Activated T-cell treated with anti-CD3 and anti-CD28 coated beads, Interleukin-2, amount 50 U/mL, for 4 hours (primary cell): ENCODE data around the gene ENTPD3. TPM values are rescaled to one million over a fixed set of nuclear protein-coding genes. Genes with fewer than 3 reads are reported as not detected.

Source experiments
- ATAC-seq, 2 donors: fragments of 200-7000 bp; cut with Tn5 transposase; one replicate each; pipeline ENCODE4 v1.10.0; 2021
- DNase-seq: peaks from one replicate; pipeline ENCODE4 v3.0.0-alpha.2; 2020
- H3K27me3 Mint-ChIP-seq: one replicate; pipeline ENCODE4 v1.8.0; 2021; ENCODE audit warnings: low read depth, mixed read lengths
- H3K36me3 Mint-ChIP-seq: one replicate; pipeline ENCODE4 v1.8.0; 2022; ENCODE audit warnings: mixed read lengths; ENCODE audit not compliant: insufficient read depth
- H3K4me1 Mint-ChIP-seq: one replicate; pipeline ENCODE4 v1.8.0; 2021; ENCODE audit warnings: low read depth, mixed read lengths
- H3K4me3 Mint-ChIP-seq: one replicate; pipeline ENCODE4 v1.8.0; 2021; ENCODE audit warnings: mild to moderate bottlenecking, moderate library complexity, mixed read lengths
- H3K9me3 Mint-ChIP-seq: one replicate; pipeline ENCODE4 v1.8.0; 2021; ENCODE audit warnings: mixed read lengths
- total RNA-seq, 3 donors: library from RNA; stranded (reverse); gene quantifications; one replicate each; pipeline ENCODE4 v1.2.1, GENCODE V29; 2021

The ENTPD3 gene
- total RNA-seq, 3 donors from 2014 or later: not detected

DNA sequence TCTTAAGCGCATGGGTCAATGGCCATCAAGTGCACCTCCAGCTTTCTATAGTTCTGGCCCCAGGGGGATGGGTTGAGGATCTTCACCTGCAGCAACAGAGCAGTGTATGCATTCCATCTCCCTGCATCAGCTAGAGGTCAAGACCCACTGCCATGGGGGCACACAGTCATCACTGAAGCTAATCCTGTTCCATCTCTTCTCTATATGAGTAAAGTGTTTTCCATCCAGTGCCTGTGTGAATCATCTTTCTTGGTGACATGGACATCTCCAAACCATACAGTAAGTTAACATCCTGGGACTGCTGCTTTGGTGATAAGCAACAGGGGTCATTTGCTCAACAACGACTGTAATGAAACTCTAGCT lies 4.4 kb upstream of the ENTPD3 start:
- Mint-ChIP-seq H3K27me3 (peaks cover 16% of the 10 kb centered on the region), H3K4me3 (no peak overlapping the region), H3K9me3 (peaks cover 5% of the 10 kb centered on the region), H3K4me1 (peaks cover 5% of the 10 kb centered on the region), H3K36me3 (no peaks in the 10 kb centered on the region)
- ATAC-seq (no peak), DNase-seq (no peak)

DNA sequence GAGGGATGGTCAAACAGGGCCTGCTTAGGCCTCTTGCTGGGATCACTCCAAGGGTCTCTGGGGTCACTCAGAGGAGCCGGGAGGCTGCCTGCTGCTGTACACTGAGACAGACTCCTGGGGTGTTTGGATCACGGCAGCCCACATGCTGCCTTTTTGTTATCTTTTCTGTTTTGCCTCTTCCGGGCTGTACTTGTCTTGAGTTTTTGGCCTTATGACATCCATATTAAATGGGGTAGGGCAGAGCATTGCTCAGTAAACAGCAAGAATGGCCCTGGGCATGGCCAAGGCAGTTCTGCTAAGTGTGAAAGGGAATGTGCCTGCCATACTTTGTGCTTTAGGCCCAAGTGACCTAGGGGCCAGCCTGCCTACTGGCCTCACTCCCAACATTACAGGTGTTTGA lies 771 bp upstream of the ENTPD3 start:
- peaks cover 37% of the 10 kb centered on the region for H3K27me3 Mint-ChIP-seq
- no peak overlapping the region for H3K4me3 Mint-ChIP-seq
- DNase-seq (no peak), ATAC-seq (no peak)
- H3K9me3 Mint-ChIP-seq: no peaks in the 10 kb centered on the region
- H3K36me3 Mint-ChIP-seq: no peaks in the 10 kb centered on the region
- H3K4me1 Mint-ChIP-seq: peaks cover 5% of the 10 kb centered on the region

DNA sequence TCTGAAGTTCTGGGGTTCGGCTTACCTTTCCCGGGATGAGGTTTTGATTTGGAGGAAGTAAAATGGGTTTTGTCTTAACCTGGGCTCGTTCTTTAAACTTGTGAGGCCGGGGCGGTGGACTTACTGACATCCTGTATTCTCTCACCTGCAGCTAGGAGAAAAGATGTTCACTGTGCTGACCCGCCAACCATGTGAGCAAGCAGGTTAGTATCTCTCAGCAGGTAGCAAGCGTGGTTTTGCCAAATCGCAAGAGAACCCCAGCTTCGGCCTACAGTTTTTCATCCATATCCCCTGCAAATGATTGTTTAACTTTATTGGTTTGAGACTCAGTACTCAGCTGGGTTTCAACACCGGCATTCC lies 891 bp downstream of the ENTPD3 start:
- Mint-ChIP-seq H3K27me3 (peaks cover 34% of the 10 kb centered on the region), H3K9me3 (no peaks in the 10 kb centered on the region), H3K4me1 (peaks cover 5% of the 10 kb centered on the region), H3K4me3 (no peak overlapping the region), H3K36me3 (peaks cover 5% of the 10 kb centered on the region)
- ATAC-seq: no peak
- DNase-seq: no peak

DNA sequence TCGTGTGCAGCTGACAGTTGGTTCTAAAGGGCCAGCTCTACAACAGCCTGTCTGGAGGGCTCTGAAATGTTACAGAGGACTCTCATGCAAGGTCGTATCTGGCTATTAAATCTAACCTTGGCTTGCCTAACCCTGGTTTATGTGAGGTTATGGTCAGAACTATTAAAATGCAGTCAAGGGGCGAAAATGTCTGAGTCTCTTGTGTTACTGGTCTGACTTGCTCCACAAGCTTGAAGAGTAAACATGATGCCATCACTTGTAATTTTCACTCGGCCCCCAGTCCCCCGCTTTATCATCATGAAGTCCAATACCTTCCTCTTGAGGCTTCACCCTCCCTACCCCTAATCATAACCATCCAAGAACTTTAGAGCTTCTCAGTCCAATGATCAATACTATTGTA lies 9.4 kb downstream of the ENTPD3 start:
- no peak for ATAC-seq
- Mint-ChIP-seq H3K4me3 (no peak overlapping the region), H3K9me3 (no peaks in the 10 kb centered on the region), H3K4me1 (no peaks in the 10 kb centered on the region), H3K36me3 (peaks cover 8% of the 10 kb centered on the region), H3K27me3 (no peaks in the 10 kb centered on the region)
- no peak for DNase-seq

DNA sequence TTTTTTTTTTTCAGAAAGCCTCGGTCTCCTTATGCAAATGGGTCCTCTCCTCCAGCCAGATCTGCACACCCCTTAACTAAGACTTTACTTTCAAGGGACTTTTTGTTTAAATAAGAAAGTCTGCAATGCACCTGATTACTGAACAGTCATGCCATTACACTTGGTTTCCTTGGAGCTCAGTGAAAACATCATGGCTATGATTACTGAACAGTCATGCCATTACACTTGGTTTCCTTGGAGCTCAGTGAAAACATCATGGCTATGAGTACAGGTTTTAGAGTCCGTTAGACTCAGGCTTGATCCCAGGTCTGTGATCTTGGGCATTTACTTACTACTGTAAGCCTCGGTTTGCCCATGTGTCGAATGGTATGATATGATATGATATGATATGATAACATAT lies 10.1 kb downstream of the ENTPD3 start:
- H3K9me3 Mint-ChIP-seq: no peaks in the 10 kb centered on the region
- H3K4me3 Mint-ChIP-seq: no peak overlapping the region
- no peak for ATAC-seq
- peaks cover 3% of the 10 kb centered on the region for H3K36me3 Mint-ChIP-seq
- H3K4me1 Mint-ChIP-seq: no peaks in the 10 kb centered on the region
- no peak for DNase-seq
- H3K27me3 Mint-ChIP-seq: no peaks in the 10 kb centered on the region

DNA sequence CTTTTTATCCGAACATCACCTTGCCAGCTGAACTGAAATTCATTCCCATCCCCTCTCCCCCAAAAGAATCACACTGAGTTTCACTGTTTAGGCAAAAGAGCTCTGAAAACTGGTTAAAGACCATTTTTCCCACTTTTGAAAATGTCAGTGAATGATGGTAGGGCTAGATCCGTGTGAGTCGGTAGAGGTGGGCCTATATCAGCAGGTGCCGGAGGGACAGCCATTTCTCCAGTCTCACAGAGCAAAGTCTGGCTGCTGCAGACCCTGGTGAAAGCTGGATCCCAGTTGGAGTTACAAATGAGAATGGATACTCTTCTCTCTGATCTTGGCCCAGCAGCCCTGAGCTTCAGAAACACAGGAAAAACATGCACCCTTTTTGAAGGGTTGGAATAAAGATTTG lies 10.9 kb downstream of the ENTPD3 start:
- no peaks in the 10 kb centered on the region for H3K27me3 Mint-ChIP-seq
- H3K9me3 Mint-ChIP-seq: no peaks in the 10 kb centered on the region
- no peak for ATAC-seq
- H3K4me1 Mint-ChIP-seq: no peaks in the 10 kb centered on the region
- no peak overlapping the region for H3K4me3 Mint-ChIP-seq
- no peak for DNase-seq
- H3K36me3 Mint-ChIP-seq: peaks cover 3% of the 10 kb centered on the region

DNA sequence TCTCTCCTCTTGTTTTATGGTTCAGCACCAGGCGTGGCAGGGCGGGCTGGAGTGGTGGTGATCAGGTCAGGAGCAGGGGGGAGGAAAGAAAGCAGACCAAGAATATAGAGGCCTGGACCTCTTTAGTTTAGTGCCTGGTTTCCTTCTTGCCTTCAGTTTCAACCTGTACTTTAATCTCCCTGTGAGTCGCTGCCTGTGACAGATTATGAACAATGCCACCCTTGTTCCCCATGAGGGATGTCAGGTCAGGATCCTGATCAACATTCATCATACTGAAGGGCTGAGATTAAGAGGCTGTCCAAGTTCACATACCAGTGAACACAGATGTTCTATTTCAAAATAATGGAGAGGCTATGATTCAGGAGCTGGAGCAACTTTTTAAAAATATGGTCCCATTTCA lies 11.4 kb downstream of the ENTPD3 start:
- Mint-ChIP-seq H3K27me3 (no peaks in the 10 kb centered on the region), H3K9me3 (no peaks in the 10 kb centered on the region), H3K36me3 (peaks cover 3% of the 10 kb centered on the region), H3K4me3 (no peak overlapping the region), H3K4me1 (no peaks in the 10 kb centered on the region)
- no peak for ATAC-seq
- DNase-seq: no peak

DNA sequence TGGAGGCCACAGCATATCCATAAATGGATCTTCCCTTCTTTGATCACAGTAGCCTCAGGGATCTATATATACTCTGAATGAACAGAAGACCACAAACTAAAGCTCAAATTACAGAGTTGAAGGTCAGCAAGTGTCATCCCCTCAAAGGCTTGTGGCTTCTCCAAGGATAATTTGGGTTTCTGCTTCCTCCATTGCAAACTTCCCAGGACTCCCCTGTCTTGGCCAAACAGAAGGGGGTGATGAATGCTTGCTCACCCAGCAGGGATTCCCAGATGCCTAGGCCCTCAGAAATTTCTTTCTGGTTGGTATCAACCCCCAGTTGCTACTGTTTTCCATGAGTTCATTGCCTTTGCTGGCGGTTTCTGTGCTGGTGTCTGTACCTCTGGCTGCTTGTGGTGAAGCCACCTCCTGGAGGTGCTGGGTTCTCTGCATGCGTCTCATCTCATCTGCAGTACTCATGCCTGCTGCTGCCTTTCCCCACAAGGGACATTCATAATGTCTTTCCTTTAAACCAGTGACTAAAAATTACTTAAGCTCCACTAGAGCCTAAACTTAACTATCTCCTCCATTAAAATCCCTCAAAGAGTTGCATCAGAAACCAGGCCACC lies 17.7 kb downstream of the ENTPD3 start:
- no peak for DNase-seq
- H3K27me3 Mint-ChIP-seq: no peaks in the 10 kb centered on the region
- H3K4me3 Mint-ChIP-seq: no peak overlapping the region
- H3K9me3 Mint-ChIP-seq: no peaks in the 10 kb centered on the region
- ATAC-seq: no peak
- H3K36me3 Mint-ChIP-seq: no peaks in the 10 kb centered on the region
- no peaks in the 10 kb centered on the region for H3K4me1 Mint-ChIP-seq

DNA sequence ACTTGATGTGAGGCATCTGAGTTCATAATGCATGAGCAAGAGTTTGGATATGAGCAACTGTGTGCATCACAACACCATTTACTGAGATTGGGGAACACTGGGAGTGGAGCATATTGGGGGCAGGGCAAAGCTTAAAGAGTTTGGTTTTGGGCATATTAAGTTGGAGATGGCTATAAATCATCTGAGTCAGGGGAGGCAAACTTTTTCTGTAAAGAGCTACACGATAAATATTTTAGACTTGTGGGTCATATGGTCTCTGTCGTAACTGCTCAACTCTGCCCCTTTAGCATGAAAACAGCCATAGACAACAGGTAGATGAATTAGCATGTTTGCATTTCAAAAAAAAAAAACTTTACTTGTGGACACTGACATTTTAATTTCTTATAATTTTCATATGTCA lies 20.0 kb downstream of the ENTPD3 start:
- H3K9me3 Mint-ChIP-seq: no peaks in the 10 kb centered on the region
- no peaks in the 10 kb centered on the region for H3K27me3 Mint-ChIP-seq
- ATAC-seq (no peak), DNase-seq (no peak)
- H3K4me1 Mint-ChIP-seq: no peaks in the 10 kb centered on the region
- no peaks in the 10 kb centered on the region for H3K36me3 Mint-ChIP-seq
- H3K4me3 Mint-ChIP-seq: no peak overlapping the region

DNA sequence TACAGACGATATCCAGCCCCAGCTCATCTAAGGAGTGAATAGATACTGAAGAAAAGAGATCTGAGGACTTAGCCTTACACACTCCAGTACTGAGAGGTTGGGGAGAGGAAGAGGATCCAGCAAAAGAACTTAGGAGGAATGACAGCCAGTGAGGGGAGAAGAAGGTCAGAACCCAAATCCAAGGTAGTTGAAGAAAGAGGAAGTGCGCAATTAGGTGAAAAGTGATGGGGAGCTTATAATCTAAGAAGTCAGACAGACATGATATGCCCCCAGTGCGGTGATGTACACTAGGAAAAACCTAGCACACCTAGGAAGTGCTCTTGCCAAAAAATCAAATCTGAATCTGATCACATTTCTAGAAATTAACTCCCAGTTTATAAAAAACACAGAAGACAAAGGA lies 20.6 kb downstream of the ENTPD3 start:
- DNase-seq (no peak), ATAC-seq (no peak)
- Mint-ChIP-seq H3K27me3 (no peaks in the 10 kb centered on the region), H3K4me3 (no peak overlapping the region), H3K4me1 (no peaks in the 10 kb centered on the region), H3K36me3 (no peaks in the 10 kb centered on the region), H3K9me3 (no peaks in the 10 kb centered on the region)

DNA sequence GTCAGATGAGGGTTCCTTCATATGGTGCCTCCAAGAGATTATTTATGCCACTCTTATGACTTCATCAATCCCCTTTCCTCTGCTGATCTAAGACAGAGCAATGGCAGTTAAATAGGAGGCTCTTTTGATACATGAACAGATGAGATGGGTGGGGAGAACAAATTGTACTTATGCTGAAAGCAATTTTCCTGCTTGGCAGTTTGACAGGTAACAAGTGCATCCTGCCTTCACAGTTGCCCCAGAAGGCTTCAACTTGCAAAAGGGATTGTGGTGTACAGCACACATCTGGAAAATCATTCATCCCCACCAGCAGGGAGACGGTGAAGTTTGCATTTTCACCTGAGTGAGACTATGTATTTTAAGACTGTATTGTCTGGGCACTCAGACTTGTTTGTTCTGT lies 27.3 kb downstream of the ENTPD3 start:
- DNase-seq (no peak), ATAC-seq (no peak)
- H3K36me3 Mint-ChIP-seq: no peaks in the 10 kb centered on the region
- peaks cover 18% of the 10 kb centered on the region for H3K27me3 Mint-ChIP-seq
- H3K9me3 Mint-ChIP-seq: no peaks in the 10 kb centered on the region
- no peaks in the 10 kb centered on the region for H3K4me1 Mint-ChIP-seq
- no peak overlapping the region for H3K4me3 Mint-ChIP-seq

DNA sequence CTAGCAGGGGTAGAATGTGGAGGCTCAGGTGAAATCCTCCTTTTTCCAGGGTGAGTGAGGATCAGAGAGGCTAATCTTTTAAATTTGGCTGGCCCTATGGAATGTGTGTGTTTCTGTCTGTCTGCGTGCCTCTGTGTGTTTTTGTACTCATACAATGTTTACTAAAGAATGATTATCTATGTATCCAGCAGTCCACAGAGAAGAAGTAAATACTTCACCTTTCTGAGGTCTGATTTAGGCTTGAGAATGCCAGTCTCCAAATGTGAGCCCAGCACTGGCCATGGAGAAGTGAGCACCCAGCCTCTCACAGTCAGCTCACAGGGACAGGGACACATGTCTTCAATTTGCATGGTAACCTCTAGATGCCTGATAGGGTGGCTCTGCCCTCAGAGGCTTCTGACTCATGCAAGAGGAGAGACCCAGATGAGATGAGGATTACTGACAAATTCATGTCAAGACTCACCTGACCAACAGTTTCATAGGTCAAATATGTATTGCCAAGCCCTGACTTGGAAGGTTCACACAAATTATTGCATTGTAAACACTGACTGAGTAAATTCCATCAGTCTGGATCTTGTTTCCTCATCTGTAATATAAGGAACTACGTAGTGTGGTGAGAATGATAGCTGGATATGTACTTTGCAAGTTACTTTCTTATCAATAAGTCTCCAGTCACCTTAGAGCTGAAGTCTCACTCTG lies 31.0 kb downstream of the ENTPD3 start:
- H3K27me3 Mint-ChIP-seq: peaks cover 18% of the 10 kb centered on the region
- peaks cover under 1% of the 10 kb centered on the region for H3K36me3 Mint-ChIP-seq
- no peaks in the 10 kb centered on the region for H3K9me3 Mint-ChIP-seq
- no peak overlapping the region for H3K4me3 Mint-ChIP-seq
- H3K4me1 Mint-ChIP-seq: peaks cover 1% of the 10 kb centered on the region
- DNase-seq (no peak), ATAC-seq (no peak)

DNA sequence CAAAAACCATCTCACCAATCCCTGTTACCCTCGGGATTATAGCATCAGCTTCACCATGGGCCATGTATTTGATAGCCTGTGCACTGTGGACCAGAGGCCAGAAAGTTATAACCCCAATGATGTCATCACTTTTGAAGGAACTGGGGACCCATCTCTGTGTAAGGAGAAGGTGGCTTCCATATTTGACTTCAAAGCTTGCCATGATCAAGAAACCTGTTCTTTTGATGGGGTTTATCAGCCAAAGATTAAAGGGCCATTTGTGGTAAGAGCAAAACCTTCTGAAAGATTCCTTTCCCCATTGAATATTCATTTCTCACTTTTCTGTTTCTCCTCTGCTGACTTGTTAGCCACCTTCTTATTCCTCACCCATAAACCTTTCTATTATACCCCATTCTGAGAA lies 35.9 kb downstream of the ENTPD3 start:
- DNase-seq (no peak), ATAC-seq (no peak)
- peaks cover 3% of the 10 kb centered on the region for H3K4me1 Mint-ChIP-seq
- H3K36me3 Mint-ChIP-seq: peaks cover 2% of the 10 kb centered on the region
- H3K4me3 Mint-ChIP-seq: no peak overlapping the region
- no peaks in the 10 kb centered on the region for H3K27me3 Mint-ChIP-seq
- no peaks in the 10 kb centered on the region for H3K9me3 Mint-ChIP-seq

DNA sequence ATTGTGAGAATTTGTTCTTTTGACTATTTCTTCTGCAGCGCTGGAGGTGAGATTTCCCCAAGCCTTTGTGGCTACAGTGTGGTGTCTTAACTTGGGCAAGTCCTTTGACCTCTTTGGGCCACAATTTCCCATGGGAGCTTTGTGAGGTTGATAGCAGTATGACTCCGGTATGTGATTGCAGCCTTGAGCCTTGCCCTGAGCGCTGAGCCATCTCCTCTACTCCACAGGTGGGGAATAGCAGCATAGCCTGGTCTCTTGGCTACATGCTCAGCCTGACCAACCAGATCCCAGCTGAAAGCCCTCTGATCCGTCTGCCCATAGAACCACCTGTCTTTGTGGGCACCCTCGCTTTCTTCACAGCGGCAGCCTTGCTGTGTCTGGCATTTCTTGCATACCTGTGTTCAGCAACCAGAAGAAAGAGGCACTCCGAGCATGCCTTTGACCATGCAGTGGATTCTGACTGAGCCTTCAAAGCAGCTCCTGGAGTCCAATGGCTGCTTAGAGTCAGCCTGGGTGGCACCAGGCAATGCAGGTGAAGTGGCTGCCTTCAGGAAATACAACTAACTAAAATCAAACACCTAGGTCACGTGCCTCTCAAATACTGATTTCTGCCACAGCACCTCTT lies 40.2 kb downstream of the ENTPD3 start:
- DNase-seq (no peak), ATAC-seq (no peak)
- Mint-ChIP-seq H3K9me3 (no peaks in the 10 kb centered on the region), H3K4me3 (no peak overlapping the region), H3K4me1 (peaks cover 3% of the 10 kb centered on the region), H3K36me3 (peaks cover 2% of the 10 kb centered on the region), H3K27me3 (no peaks in the 10 kb centered on the region)

DNA sequence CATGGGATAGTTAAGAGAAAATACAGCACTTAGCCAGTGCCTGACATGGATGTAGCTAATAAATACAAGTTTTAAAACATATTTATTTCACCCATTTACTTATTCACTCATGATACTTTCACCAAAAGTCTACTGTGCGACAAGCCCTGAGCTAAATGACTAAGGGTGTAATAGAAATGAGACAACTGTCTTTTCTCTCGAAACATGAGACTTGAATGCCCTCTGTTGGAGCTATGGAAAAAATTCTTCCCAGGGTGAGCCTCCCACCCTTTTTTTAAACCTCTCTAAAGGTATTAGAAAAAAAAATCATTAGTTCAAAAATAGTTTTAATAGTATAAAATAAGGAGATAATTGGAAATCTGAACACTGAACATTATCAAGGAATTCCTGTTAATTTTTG lies 45.8 kb downstream of the ENTPD3 start:
- H3K36me3 Mint-ChIP-seq: peaks cover 8% of the 10 kb centered on the region
- H3K27me3 Mint-ChIP-seq: no peaks in the 10 kb centered on the region
- ATAC-seq (no peak), DNase-seq (no peak)
- H3K4me3 Mint-ChIP-seq: no peak overlapping the region
- H3K4me1 Mint-ChIP-seq: no peaks in the 10 kb centered on the region
- H3K9me3 Mint-ChIP-seq: no peaks in the 10 kb centered on the region
